Testis (tissue), 3 donors: ENCODE results near the gene SMURF1. TPM values are rescaled to one million over a fixed set of nuclear protein-coding genes. Genes with fewer than 3 reads are reported as not detected.

Experiments used
- DNase-seq: peaks from one replicate; pipeline ENCODE4 v3.0.0-alpha.2; 2019
- H3K27ac ChIP-seq, 2 donors: fragments of 200-600 bp; sonication (generic); one replicate each; pipeline ENCODE4 v1.5.1; 2019
- H3K27me3 ChIP-seq: fragments of 200-600 bp; sonication (generic); one replicate; pipeline ENCODE4 v1.5.1; 2019
- H3K36me3 ChIP-seq: fragments of 200-600 bp; sonication (generic); one replicate; pipeline ENCODE4 v1.5.1; 2017; ENCODE audit warnings: low read depth; ENCODE audit errors: missing control alignments
- H3K4me1 ChIP-seq: fragments of 200-600 bp; sonication (generic); one replicate; pipeline ENCODE4 v1.5.1; 2019
- H3K4me3 ChIP-seq, 2 donors: fragments of 200-600 bp; sonication (generic); one replicate each; pipeline ENCODE4 v1.5.1; 2017 to 2019
- H3K9me3 ChIP-seq: fragments of 200-600 bp; sonication (generic); one replicate; pipeline ENCODE4 v1.5.1; 2017
- POLR2A ChIP-seq: fragments of 450-650 bp; IDR thresholded peaks from one replicate; pipeline ENCODE4 v1.6.1; 2017; ENCODE audit warnings: antibody characterized with exemption, mild to moderate bottlenecking, moderate library complexity
- WGBS, 2 donors: methylation state at CpG; one replicate each; pipeline ENCODE4 v1.1.5; 2018; 5-methylcytosine and 5-hydroxymethylcytosine counted together
- intact Hi-C: fragments of 100-400 bp; cut with DNase I; formaldehyde crosslinking; loops from one replicate; pipeline ENCODE4 v1.15.1; 2023; ENCODE audit warnings: low total_unique reads
- polyA plus RNA-seq: library from polyadenylated mRNA; stranded (reverse); fragments of 350-450 nt; fragmentation: Illumina TruSeq; extraction: RNeasy Lipid Tissue Mini Kit (QIAGEN cat#74804); gene quantifications from one replicate; pipeline ENCODE4 v1.2.3, GENCODE V29; 2014; ENCODE audit warnings: low read depth, low replicate concordance; ENCODE audit not compliant: insufficient read depth
- total RNA-seq, 2 donors: library from RNA; depleted of rRNA; stranded (reverse); fragments of >200 nt; gene quantifications; one replicate each; pipeline ENCODE4 v1.2.3, GENCODE V29; 2016
- TF ChIP-seq, protein P1 (sequence below), 3 experiments: fragments of 450-650 bp in 2 of 3; fragments of 200-600 bp in 1 of 3; sonication (generic) in 1 of 3; IDR thresholded peaks; one replicate each; pipeline ENCODE4 v1.5.1; 2016 to 2019; ENCODE audit warnings: antibody characterized with exemption in 3 of 3, mild to moderate bottlenecking in 2 of 3, moderate library complexity in 1 of 3

Gene SMURF1
- total and polyA plus RNA-seq, 3 donors from 2014 or later, result 34.5 to 79.5 (median 46.9) TPM

DNA sequence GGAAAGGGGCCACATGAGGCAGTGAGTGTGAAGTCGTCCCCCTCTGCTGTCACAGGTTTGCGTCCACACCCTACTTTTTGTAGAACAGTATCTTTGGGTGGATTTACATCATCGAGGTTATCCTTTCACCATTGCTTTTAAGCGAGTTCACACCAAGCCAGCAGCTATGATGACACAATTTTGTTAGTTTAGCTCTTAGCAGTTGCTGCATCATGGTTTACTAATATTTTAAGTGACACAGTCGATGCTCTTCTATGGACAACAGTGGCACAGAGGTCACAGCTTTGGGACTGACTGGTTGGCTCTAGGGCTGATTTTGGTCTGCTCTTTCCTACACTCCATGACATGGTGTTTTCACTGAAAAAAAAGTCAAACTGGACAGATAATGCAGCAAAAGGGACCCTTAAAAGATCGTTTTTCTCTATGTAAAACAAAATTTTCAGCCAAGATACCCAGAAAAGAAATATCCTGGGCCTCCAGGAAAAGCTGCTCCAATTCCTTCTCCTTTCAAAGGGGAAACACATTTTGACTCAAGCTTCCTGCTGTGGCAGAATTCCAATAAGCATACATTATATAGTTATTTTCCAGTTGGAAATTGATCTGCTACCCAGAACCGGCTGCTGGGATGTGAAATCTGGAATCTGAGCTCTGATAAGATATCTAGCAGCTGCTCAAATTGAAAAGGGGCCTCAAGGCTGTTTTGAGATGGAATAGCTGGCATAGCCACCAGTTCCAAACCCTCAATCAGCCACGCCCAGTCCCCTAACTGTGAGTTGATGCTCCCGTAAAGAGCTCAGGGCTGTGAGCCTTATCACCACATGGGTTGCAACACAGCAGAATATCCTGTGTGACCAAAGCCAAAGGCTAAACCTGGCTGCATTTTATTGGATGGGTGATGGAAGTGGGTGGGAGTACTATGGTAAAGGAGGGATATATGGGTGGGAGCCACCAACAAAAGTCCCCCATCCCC lies 114.2 kb downstream of the SMURF1 start:
- Histone ChIP-seq H3K4me1 (peaks cover 13% of the 10 kb centered on the region), H3K9me3 (no peaks in the 10 kb centered on the region), H3K27me3 (no peaks in the 10 kb centered on the region), H3K36me3 (no peaks in the 10 kb centered on the region), H3K27ac (peak overlapping the region; percentile 15 to 86), H3K4me3 (no peak overlapping the region)
- TF ChIP-seq, protein P1, sequence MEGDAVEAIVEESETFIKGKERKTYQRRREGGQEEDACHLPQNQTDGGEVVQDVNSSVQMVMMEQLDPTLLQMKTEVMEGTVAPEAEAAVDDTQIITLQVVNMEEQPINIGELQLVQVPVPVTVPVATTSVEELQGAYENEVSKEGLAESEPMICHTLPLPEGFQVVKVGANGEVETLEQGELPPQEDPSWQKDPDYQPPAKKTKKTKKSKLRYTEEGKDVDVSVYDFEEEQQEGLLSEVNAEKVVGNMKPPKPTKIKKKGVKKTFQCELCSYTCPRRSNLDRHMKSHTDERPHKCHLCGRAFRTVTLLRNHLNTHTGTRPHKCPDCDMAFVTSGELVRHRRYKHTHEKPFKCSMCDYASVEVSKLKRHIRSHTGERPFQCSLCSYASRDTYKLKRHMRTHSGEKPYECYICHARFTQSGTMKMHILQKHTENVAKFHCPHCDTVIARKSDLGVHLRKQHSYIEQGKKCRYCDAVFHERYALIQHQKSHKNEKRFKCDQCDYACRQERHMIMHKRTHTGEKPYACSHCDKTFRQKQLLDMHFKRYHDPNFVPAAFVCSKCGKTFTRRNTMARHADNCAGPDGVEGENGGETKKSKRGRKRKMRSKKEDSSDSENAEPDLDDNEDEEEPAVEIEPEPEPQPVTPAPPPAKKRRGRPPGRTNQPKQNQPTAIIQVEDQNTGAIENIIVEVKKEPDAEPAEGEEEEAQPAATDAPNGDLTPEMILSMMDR (IDR thresholded peaks at IDR 0.05), result no peak
- no peak for TF ChIP-seq POLR2A
- DNase-seq, result peak; percentile 12
- intact Hi-C loops, result no loop called here
- 90 to 93% methylated on average over 9 of the region's 9 CpGs for WGBS, 2 donors

DNA sequence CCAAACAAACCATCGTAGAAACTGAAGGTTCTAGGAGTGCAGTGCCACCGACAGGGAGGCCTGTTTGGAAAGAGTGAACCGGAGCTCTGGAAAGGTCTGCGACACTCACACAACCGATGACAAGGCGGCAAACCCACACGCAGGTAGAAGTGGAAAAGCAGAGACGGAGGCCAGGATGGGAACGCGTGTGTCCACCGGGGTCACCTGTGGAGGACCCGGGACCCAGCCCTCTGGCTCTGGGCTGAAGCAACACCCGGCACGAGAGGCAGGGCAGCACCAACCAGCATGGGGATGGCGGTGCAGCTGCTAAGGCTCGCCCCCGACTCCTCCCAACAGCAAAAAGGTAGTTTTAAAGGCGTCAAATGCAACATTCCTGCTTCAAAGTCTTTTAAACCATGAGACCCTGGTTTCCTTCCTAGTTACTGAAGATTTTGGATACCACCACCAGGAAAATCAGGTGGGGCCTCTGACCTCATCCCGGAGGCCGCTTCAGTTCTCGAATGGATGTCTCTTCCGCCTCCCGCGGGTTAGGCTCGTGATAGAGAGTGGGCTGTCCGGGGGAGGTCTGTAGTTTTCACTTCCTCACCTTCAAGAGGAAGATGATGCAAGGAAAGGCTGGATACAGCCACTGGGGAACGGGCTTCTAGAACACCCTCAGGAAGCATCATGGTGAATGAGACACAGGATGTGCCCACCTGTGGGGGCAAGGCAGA lies 115.5 kb downstream of the SMURF1 start:
- no peak for TF ChIP-seq POLR2A
- TF ChIP-seq, protein P1 (IDR thresholded peaks at IDR 0.05), result no peak
- Histone ChIP-seq H3K4me1 (peaks cover 13% of the 10 kb centered on the region), H3K4me3 (no peak overlapping the region), H3K27ac (no peak overlapping the region), H3K9me3 (no peaks in the 10 kb centered on the region), H3K27me3 (no peaks in the 10 kb centered on the region), H3K36me3 (no peaks in the 10 kb centered on the region)
- peak; percentile 13 for DNase-seq
- intact Hi-C loops, result no loop called here
- 94 to 95% methylated on average over 27 of the region's 27 CpGs for WGBS, 2 donors

DNA sequence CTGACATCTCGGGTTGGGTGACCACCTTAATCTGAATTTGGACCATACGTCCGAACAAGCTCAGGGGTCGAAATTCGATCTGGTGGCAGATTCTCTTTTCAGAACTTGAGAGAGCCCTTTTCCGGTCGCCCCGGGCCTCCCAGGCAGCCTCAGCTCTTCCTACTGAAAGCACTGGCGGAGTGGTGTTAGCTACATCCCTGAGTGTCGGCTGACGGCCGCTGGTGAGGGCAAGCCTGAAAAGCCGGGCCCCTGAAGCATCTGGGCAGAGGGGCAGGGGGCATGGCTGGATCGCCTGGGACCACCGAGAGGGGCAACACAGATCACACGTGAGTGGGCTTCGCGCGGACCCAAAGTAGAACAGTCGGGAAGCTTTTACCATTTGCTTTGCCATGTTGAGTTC lies 116.1 kb downstream of the SMURF1 start:
- Histone ChIP-seq H3K9me3 (no peaks in the 10 kb centered on the region), H3K36me3 (no peaks in the 10 kb centered on the region), H3K4me3 (no peak overlapping the region), H3K4me1 (peaks cover 13% of the 10 kb centered on the region), H3K27me3 (no peaks in the 10 kb centered on the region), H3K27ac (no peak overlapping the region)
- 92% methylated on average over 19 to 20 of the region's 20 CpGs for WGBS, 2 donors
- TF ChIP-seq POLR2A, result no peak
- TF ChIP-seq, protein P1 (IDR thresholded peaks at IDR 0.05), result no peak
- intact Hi-C loops, result no loop called here
- DNase-seq, result peak; percentile 11

DNA sequence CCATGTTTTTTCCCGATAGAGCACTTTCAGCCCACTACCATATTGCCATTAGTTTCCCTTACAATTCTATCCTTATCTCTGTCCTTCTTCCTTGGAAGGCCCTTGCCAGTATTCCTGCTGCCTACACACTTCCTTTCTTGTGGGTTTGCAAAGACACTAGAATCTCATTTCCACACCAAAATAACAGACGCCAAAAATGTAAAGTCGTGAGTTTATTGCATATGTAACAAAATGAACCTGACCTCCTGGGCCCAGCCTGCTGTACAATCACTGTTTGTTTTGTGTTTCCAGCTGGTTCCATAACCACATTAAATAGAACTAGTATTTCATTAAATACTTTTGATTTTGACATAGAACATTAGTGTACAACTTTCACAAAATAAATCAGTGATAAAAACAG lies 116.7 kb downstream of the SMURF1 start:
- Histone ChIP-seq H3K27me3 (no peaks in the 10 kb centered on the region), H3K27ac (no peak overlapping the region), H3K4me3 (no peak overlapping the region), H3K4me1 (peaks cover 13% of the 10 kb centered on the region), H3K9me3 (no peaks in the 10 kb centered on the region), H3K36me3 (no peaks in the 10 kb centered on the region)
- intact Hi-C loops, result no loop called here
- 66 to 71% methylated on average over 3 of the region's 3 CpGs for WGBS, 2 donors
- DNase-seq, result no peak
- TF ChIP-seq, protein P1 (IDR thresholded peaks at IDR 0.05), result no peak
- no peak for TF ChIP-seq POLR2A
